GM23338 (cell line): Measurements from ENCODE around the gene SEC22B.
"Not testable (repeated sequence)": the region's sequence is repeated elsewhere in the genome, so short reads cannot be mapped to it uniquely, and the experiment has no call there.

Experiments
- CREB1 ChIP-seq: fragments of 250-450 bp; sonication (Bioruptor Pico); IDR thresholded peaks from 2 replicates; pipeline ENCODE4 v1.5.0; 2020; ENCODE audit warnings: low read depth, mild to moderate bottlenecking, moderate library complexity
- CTCF ChIP-seq, 2 experiments: fragments of 200-600 bp in 1 of 2; sonication (generic) in 1 of 2; conservative IDR thresholded peaks; 2 replicates each; pipeline versions ENCODE4 v1.5.1 to v1.6.1; 2016 to 2017; ENCODE audit warnings: antibody characterized with exemption in 2 of 2, low read depth in 2 of 2, mild to moderate bottlenecking in 2 of 2, moderate library complexity in 1 of 2
- ETS1 ChIP-seq: IDR thresholded peaks from 2 replicates; pipeline ENCODE4 v1.6.1; 2016; ENCODE audit warnings: antibody characterized with exemption
- EZH2 ChIP-seq: fragments of 200-600 bp; sonication (generic); IDR thresholded peaks from one replicate; pipeline ENCODE4 v1.8.0; 2017; ENCODE audit warnings: antibody characterized with exemption, mild to moderate bottlenecking, low read depth; ENCODE audit not compliant: unreplicated experiment
- EZH2phosphoT487 ChIP-seq: fragments of 200-600 bp; sonication (generic); IDR thresholded peaks from one replicate; pipeline ENCODE4 v1.8.1; 2018; ENCODE audit warnings: antibody characterized with exemption; ENCODE audit not compliant: unreplicated experiment
- JUNB ChIP-seq: IDR thresholded peaks from one replicate; pipeline ENCODE4 v1.6.1; 2016; ENCODE audit warnings: antibody characterized with exemption; ENCODE audit not compliant: unreplicated experiment
- NANOG ChIP-seq: IDR thresholded peaks from 2 replicates; pipeline ENCODE4 v1.6.1; 2016; ENCODE audit warnings: antibody characterized with exemption, borderline replicate concordance
- POLR2AphosphoS5 ChIP-seq: IDR thresholded peaks from 2 replicates; pipeline ENCODE4 v1.6.1; 2016; ENCODE audit warnings: antibody characterized with exemption, low read depth
- REST ChIP-seq: IDR thresholded peaks from one replicate; pipeline ENCODE4 v1.6.1; 2018; ENCODE audit warnings: antibody characterized with exemption; ENCODE audit not compliant: unreplicated experiment
- ZNF114 ChIP-seq: fragments of 250-450 bp; sonication (Bioruptor Pico); IDR thresholded peaks from 2 replicates; pipeline ENCODE4 v1.5.0; 2020; ENCODE audit warnings: mild to moderate bottlenecking, moderate library complexity

- not testable (repeated sequence) for TF ChIP-seq CTCF (conservative IDR thresholded peaks at IDR 0.05; ENCODE audit: low read depth in 2 of 2); EZH2; REST; CREB1 (CRISPR knock-in tag); POLR2AphosphoS5; JUNB; ZNF114 (CRISPR knock-in tag); ETS1; EZH2phosphoT487; NANOG
Observed at GRCh38 chr1:120175688-120176087, 632 bp downstream of the SEC22B start.
